GM10248 (cell line): ENCODE results near the gene SLC66A2.

ENCODE experiments used
- CTCF ChIA-PET: fragments of 300-600 bp; sonication (Branson Sonifier 250); formaldehyde crosslinking; extraction: SDS; loops from one replicate; lab custom pipeline; 2021; ENCODE audit warnings: antibody characterized with exemption; lab: Yijun Ruan, JAX
- POLR2A ChIA-PET: fragments of 350-650 bp; sonication (Branson Sonifier 250); formaldehyde crosslinking; extraction: SDS; loops from one replicate; lab custom pipeline; 2020; ENCODE audit warnings: antibody characterized with exemption; lab: Yijun Ruan, JAX
- DNase-seq: peaks from one replicate; pipeline ENCODE4 v3.0.0; 2012; ENCODE audit errors: extremely low spot score
- TF ChIP-seq, protein P1 (sequence below): IDR thresholded peaks from 2 replicates; pipeline ENCODE4 v1.5.1; 2012; ENCODE audit warnings: mild to moderate bottlenecking, low read depth; ENCODE audit errors: extremely low read depth, missing control alignments, control extremely low read depth

SLC66A2 gene

DNA sequence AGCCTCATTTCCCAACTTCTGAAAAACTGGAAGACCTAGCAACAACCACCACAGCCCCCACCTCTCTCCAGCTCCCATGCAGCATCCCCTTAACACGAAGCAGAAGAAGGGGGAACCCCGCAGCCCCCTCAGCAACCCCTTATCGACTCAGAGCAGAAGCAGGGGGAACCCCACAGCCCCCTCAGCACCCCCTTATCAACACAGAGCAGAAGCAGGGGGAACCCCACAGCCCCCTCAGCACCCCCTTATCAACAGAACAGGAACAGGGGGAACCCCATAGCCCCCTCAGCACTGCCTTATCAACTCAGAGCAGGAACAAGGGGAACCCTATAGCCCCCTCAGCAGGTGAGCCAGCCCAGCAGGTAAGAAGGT, 6.7 kb downstream of the SLC66A2 start:
- ChIA-PET POLR2A (interaction anchor here (1.2 kb wide), 2 partner anchors 17 to 89 kb away, joined by 3 read pairs; no protein-coding TSS in a partner anchor), CTCF (interaction anchor here (1.3 to 3.0 kb wide), 3 partner anchors 11 to 18 kb away, joined by 3 to 11 read pairs (median 5); no protein-coding TSS in a partner anchor)
- DNase-seq, result no peak
- TF ChIP-seq, protein P1, sequence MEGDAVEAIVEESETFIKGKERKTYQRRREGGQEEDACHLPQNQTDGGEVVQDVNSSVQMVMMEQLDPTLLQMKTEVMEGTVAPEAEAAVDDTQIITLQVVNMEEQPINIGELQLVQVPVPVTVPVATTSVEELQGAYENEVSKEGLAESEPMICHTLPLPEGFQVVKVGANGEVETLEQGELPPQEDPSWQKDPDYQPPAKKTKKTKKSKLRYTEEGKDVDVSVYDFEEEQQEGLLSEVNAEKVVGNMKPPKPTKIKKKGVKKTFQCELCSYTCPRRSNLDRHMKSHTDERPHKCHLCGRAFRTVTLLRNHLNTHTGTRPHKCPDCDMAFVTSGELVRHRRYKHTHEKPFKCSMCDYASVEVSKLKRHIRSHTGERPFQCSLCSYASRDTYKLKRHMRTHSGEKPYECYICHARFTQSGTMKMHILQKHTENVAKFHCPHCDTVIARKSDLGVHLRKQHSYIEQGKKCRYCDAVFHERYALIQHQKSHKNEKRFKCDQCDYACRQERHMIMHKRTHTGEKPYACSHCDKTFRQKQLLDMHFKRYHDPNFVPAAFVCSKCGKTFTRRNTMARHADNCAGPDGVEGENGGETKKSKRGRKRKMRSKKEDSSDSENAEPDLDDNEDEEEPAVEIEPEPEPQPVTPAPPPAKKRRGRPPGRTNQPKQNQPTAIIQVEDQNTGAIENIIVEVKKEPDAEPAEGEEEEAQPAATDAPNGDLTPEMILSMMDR, result no peak

DNA sequence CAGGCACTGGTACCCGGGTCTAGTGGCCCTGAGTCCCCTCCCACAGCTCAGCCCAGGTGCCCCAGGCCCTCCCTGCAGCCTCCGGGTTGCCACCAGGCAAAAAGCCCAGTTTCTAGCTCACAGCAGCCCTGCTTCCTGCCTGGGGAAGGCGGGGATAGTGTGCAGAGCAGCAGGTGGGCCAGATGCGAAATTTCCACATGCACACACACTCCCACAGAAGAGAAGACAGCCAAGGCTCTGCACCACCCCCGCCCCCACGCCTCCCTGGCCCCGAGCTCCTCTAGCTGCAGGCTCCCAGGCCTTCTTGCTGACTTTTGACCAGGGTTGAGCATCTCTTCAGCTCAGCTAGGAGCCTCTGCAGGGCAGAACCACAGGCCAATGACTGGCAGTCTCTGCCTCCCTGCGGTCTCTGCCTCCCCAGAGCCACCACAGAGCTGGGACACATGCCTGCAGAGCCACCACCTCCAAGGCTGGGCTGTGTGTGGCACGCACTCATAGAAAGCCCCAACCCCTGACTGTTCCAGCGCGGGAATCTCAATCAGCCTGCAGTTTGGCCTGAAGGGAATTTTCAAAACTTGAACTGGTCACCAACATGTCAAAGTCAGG, 7.2 kb downstream of the SLC66A2 start:
- TF ChIP-seq, protein P1, result no peak
- ChIA-PET CTCF (interaction anchor here (1.3 to 1.7 kb wide), 2 partner anchors 10 to 14 kb away, joined by 3 to 5 read pairs; no protein-coding TSS in a partner anchor), POLR2A (interaction anchor here (1.2 kb wide), 2 partner anchors 18 to 89 kb away, joined by 3 read pairs; no protein-coding TSS in a partner anchor)
- DNase-seq, result peak; percentile 42

DNA sequence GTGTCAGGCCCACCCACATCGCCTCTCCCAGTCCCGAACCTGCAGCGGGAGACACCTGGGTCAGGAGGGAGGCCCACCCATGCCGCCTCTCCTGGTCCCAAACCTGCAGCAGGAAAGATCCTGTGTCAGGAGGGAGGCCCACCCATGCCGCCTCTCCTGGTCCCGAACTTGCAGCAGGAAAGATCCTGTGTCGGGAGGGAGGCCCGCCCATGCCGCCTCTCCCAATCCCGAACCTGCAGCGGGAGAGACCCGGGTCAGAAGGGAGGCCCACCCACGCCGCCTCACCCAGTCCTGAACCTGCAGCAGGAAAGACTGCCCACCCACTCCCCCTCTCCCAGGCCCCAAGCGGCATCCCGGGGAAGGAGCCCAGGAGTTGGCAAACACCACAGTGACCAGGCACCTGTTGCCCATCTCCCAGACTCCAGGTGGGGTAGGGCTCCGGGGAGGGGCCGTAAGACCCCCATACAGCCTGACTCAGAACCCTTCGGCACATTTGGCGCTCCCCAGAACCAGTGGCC, 7.8 kb downstream of the SLC66A2 start:
- DNase-seq, result no peak
- ChIA-PET POLR2A (no interaction called here), CTCF (interaction anchor here (1.7 kb wide), 1 partner anchor 15 kb away, joined by 5 read pairs; no protein-coding TSS in a partner anchor)
- TF ChIP-seq, protein P1, result no peak

DNA sequence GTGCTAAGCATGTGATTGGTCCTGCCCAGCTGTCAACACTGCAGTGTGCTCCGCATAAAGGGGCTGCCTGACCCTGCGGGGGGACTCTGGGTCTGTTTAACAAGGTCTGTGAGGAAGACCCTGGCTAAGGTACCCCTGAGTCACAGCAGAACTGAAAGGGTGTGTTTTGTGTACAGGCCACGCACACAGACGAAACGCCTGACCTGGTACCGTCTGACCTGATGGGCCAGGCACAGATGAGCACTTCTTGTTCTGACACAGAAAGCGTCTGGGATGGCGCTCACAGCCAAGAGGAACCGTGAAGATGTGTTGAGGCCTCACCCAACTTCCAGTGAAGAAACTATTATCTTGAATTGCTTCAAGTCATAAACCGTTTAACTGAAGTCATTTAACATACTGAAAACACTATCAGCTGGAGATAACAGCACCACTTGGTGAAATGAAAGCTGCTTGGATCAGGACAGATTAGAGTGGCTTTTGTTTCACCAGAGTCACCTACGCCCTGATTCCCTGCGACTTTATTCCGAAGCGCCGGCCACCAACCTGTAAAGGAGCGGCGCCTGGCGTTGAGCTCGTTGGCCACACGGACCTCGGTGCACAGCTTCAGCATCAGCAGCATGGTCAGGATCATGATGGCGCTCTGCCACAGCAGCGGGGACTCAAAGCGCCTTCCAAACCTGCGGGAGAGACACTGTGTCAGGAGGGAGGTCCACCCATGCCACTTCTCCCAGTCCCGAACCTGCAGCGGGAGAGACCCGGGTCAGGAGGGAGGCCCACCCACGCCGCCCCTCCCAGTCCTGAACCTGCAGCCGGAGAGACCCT, 8.5 kb downstream of the SLC66A2 start:
- DNase-seq, result no peak
- ChIA-PET POLR2A (no interaction called here), CTCF (interaction anchor here (1.0 to 1.3 kb wide), 2 partner anchors 16 to 36 kb away, joined by 3 read pairs; no protein-coding TSS in a partner anchor)
- TF ChIP-seq, protein P1, result no peak

DNA sequence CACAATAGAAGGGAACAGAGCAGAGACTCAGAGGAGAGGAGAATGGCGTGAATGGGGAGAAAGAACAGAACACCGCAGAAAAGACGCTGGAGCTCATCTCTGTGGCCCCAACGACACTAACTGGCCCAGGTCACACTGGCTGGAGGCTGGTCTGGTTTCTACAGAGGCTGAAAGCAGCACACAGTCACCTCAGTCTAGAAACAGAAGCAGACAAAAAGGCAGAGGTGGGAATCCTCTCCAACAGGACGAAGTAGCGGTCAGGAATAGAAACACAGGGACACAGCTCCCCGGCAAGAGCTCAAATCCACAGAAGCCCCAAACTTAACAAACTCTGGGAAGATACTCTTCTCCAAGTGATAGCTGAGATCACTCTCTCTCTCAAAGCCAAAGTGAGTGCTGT, 9.2 kb downstream of the SLC66A2 start:
- POLR2A ChIA-PET, result no interaction called here
- no peak for DNase-seq
- TF ChIP-seq, protein P1, result no peak
- CTCF ChIA-PET, result interaction anchor here (1.0 to 1.5 kb wide), 3 partner anchors 13 to 36 kb away, joined by 3 to 4 read pairs (median 3); no protein-coding TSS in a partner anchor

DNA sequence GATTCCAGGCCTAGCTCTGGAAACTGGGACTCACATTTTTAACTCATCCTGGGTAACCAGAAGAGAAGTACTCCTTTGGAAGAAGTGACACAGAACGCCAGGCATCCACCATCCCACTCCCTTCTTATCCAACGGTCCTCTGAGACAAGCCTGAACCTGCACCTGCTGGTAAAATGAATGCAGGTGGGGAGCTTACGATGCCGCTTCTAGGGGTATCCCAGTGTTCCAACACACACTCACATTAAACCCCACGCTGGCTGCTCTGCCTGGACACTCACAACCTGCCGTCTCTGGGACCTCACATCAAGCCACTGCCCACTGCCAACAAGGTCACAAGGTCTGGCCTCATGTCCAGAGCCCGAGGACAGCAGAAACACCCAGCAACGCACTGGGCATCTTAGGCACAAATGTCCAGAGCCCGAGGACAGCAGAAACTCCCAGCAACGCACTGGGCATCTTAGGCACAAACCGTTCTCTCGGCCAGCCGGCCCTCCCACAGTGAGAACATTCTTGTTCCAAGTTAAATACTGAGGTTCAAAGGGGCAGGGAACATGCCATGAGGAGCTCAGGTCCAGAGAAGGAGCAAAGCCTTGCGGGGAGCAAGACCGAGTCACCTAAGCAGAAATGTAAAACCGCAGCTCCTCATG, 9.9 kb downstream of the SLC66A2 start:
- no peak for DNase-seq
- TF ChIP-seq, protein P1, result no peak
- ChIA-PET CTCF (interaction anchor here (1.5 kb wide), 1 partner anchor 12 kb away, joined by 4 read pairs; no protein-coding TSS in a partner anchor), POLR2A (no interaction called here)
